RCC 7860 (cell line): Measurements from ENCODE around the gene VPS8.
A peak's percentile ranks its signal among the peaks of the same experiment; 100 is the strongest.

Source experiments
- DNase-seq: peaks from one replicate; pipeline ENCODE4 v3.0.0-alpha.2; 2015; ENCODE audit warnings: low spot score
- FAIRE-seq: peaks from 2 replicates; lab custom pipeline; 2012; peaks lifted over from hg19 to GRCh38; lab: Jason Lieb, UNC

The VPS8 gene, protein sequence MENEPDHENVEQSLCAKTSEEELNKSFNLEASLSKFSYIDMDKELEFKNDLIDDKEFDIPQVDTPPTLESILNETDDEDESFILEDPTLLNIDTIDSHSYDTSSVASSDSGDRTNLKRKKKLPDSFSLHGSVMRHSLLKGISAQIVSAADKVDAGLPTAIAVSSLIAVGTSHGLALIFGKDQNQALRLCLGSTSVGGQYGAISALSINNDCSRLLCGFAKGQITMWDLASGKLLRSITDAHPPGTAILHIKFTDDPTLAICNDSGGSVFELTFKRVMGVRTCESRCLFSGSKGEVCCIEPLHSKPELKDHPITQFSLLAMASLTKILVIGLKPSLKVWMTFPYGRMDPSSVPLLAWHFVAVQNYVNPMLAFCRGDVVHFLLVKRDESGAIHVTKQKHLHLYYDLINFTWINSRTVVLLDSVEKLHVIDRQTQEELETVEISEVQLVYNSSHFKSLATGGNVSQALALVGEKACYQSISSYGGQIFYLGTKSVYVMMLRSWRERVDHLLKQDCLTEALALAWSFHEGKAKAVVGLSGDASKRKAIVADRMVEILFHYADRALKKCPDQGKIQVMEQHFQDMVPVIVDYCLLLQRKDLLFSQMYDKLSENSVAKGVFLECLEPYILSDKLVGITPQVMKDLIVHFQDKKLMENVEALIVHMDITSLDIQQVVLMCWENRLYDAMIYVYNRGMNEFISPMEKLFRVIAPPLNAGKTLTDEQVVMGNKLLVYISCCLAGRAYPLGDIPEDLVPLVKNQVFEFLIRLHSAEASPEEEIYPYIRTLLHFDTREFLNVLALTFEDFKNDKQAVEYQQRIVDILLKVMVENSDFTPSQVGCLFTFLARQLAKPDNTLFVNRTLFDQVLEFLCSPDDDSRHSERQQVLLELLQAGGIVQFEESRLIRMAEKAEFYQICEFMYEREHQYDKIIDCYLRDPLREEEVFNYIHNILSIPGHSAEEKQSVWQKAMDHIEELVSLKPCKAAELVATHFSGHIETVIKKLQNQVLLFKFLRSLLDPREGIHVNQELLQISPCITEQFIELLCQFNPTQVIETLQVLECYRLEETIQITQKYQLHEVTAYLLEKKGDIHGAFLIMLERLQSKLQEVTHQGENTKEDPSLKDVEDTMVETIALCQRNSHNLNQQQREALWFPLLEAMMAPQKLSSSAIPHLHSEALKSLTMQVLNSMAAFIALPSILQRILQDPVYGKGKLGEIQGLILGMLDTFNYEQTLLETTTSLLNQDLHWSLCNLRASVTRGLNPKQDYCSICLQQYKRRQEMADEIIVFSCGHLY (N-terminal part only)

DNA sequence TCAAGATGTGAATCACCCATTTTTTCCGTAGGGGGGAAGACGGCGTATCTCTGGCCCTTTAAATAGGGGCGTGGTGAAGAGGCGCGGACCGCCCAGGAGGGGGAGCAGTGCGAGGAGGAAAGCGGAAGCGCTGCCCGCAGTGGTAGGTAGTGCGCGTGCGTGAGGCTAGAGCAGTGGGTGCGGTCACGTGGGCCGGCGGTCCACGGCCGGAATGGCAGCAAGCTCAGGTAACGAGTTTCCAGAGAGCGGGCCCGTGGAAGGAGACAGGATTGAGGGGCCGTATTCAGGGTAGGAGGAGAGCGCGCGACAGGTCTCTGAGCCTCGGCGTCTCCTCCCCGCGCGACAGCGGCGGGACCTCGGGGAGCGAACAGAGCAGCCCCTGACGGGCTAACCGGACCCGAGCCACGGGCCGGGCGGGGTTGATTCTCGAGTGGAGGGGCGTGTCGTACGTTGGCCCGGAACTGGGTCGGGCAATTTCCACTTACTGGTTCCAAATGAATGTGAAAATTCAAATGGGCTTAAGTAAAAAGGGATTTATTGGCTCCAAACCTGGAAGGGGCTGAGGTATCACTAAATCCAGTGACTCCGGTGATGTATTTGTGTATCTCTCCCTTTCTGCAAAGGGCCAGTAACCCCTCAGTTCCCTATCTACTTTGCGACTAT lies at the start of gene VPS8:
Gene VPS8, plus strand, starts transcription at position 168 of the 663 bp plus-strand sequence. CDS start 12,467 bp downstream, outside the sequence.
- DNase-seq (peak; percentile 90), FAIRE-seq (peak; percentile 70)

DNA sequence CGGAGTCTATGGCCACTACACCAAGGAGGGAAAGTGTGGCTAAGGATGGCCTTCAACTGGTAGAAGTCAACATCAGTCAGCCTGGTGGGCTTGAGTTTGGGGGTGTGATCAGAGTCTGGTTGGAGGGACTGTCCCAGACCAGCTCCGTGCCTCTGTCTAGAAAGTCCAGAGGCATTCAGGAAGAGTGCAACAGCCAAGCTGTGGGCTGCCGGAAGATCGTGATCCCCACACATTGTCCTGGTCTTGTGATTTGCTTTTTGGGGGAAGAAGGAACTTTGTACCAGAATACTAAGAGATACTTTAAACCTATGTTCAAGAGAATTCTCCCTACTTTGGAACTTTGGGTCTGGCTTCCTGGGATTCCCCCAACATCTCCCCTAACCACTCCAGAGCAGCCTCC lies 47.8 kb upstream of the VPS8 start:
- FAIRE-seq (no peak), DNase-seq (no peak)

DNA sequence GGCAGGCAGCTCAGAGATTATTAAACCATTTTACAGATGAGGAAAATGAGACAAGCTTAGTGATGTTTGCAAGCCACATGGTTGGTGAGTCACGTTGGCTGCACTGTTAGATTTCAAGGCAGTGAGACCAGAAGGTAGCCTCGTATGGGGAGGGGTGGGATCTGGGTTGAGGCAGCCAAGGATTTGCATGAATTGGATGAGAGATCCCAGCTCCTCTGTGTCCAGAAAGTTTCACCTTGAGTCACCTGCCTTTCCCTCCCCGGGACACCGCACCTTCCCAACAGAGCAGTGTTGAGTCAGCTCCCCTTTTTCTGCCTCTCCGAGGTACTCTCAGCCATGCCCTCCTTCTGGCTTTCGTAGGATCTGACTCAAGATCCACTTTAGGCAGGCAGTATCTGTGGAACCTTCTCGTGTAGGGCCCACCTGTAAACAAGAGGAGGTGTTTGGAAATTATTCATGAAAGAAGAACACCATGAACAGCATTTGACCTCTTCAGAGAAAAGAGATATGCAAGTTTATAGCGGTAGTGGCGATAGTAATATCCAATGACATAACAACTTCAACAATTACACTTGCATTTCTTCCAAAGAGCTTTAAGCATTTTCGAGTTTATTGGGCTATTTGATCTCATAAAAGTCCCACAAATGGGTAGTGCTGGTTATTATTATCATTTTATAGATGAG lies 46.8 kb upstream of the VPS8 start:
- no peak for FAIRE-seq
- DNase-seq, result no peak

DNA sequence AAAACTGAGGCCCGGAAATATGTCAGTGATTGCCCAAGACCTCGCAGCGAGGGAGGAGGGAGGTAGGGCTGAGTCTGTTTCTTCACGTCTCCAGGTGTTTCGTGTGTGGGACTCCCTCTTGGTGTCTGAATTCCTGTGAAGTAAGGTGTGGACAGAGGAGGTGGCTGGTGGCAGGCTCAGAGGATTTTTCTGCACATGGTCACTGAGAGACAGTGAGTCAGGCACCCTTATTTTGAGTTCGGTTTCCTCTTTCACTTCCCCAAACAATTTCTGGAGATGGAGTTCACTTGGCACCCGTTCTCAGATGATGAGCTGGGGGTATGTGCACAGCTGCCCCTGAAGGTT lies 46.3 kb upstream of the VPS8 start:
- no peak for FAIRE-seq
- DNase-seq, result no peak

DNA sequence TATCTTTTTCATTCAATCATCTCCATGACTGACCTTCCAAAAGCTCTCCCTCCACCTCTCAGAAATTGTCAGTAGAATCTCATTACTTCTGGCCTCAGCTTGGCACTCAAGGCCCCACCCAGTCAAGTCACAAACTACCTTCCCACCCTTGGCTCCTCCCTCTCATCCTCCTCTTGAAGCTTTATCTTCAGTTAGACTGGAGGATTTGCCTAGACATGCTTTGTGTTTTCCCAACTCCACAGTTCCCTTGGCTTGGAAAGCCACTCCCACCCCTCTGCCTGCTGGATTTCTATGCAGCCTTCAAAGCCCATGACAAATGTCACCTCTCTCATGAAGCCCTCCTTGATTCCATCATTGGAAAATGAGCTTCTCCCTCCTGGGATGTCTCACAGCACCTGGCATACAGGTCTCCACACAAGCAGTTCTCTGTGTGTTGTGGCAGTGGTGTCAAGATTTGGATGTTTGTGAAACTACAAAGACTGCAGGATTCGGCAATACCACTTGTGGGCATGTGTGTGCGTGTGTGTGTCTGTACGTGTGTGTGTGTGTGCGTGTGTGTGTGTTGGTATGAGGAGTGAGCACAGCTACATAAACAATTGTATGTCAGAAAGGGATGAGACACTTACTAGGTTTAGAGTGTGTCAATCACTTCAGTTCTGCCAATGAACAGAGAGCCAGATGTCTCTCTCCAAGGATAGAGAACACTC lies 45.3 kb upstream of the VPS8 start:
- no peak for FAIRE-seq

DNA sequence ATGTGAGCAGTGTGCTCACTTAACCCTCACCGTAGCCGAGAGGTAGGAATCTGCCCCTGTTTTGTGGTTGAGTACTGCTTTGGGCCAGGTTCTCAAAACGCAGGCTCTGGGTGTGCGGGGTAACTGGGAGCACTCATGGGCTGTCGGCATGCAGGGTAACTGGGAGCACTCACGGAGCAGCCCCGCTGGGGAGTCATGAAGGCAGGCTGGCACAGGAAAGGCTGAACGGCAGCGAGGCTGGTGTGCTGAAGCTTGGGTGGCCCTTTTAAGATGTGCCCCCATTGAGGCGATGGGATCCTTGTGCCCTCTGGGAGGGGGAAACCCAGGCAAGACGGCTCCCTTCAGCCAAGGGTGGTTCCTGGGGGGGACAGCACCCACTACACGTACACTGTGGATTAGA lies 44.6 kb upstream of the VPS8 start:
- no peak for FAIRE-seq
- DNase-seq, result no peak

More for the DNA sequence above, 45.3 kb upstream of the VPS8 start:
- no peak for DNase-seq

DNA sequence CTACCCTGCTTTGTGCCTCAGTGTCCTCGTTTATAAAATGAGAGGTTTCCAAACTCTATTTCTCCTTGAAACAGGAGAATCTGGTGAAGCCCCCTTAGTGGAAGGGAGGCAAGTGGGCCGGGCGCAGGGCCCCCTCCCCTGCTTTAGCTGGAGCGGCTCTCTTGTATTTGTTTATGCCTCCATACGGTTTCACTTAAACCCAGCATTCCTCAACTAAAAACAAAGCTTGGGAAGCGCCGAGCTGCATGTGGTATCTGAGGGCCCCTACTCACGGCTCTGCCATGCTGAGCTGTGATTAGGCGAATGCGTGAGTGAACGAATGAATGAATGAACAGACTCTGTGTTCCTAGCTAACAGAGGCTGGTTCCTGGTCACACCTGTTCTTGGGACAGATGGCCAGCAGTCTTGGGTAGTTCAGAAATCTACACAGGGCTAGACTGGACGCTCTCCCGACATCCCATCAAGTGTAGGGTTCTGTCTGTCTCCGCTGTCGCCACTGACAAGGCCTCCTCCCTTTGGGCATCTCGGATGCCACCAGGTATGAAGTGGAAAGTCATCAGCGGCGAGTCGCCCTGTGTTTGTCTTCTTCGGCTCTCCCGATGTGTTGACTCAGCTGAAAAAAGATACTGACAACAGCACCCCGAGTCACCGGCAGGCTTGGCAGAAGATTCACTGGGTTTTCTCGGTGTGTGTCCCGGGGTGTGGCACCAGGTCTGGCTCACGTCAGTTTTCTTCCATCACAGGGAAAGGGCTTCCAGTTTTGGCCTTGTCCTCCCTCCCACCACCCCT lies 42.4 kb upstream of the VPS8 start:
- FAIRE-seq (no peak), DNase-seq (no peak)

DNA sequence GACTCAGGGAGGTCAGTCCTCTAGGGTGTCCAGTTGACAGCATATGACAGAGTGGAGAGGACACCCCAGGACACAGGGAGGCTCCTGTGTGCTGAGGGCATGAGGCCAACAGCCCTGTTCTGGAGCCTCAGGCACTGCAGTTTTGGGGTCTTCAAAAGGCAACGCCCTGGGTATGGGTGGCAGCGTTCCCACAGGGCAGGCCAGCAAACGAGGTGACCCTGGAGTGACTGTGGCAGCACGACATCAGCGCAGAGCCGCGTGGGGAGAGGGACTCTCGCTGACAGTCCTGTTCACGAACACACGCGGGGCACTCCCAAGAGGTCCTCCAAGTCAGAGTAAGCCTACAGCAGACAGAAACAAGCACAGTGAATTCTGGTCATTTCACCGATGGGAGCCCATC lies 41.4 kb upstream of the VPS8 start:
- FAIRE-seq (no peak), DNase-seq (no peak)

DNA sequence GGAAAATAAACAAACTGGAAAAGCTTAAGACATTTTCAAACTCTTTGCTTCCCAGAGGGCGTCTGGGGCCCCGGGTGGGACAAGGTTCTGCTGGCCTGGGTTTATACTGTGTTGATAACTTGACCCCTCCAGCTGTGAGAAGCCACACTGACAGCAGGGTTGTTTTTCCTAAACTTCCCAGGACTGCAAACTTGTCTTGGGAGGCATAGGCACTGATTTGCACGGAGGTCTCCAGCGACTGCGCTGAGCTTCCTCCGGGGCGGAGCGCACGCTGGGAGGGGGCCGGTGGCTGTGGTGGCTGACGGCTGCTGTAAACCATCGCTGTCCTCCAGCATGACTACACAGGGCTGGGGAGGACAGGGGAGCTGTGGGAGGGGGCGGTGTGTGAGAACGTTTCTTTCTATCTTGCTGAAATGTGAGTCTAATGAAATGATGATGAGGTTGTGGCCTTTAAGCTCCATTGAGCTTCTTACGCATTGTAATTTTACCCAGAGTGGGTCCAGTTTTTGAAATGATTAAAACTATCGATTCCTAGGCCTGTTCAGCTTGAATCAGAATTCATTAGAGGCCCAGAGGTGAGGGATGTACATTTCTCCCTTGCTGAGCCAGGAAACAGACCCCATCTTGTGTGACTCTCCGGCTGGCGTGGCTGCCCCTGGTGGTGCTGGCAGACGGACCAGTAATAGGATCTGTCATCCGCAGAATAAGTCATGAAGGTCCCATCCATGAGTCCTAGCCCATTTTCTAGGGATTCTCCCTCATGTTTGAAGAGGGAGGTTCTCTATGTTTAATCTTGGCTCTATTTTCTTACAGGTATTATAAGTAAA lies 40.5 kb upstream of the VPS8 start:
- DNase-seq (no peak), FAIRE-seq (no peak)

DNA sequence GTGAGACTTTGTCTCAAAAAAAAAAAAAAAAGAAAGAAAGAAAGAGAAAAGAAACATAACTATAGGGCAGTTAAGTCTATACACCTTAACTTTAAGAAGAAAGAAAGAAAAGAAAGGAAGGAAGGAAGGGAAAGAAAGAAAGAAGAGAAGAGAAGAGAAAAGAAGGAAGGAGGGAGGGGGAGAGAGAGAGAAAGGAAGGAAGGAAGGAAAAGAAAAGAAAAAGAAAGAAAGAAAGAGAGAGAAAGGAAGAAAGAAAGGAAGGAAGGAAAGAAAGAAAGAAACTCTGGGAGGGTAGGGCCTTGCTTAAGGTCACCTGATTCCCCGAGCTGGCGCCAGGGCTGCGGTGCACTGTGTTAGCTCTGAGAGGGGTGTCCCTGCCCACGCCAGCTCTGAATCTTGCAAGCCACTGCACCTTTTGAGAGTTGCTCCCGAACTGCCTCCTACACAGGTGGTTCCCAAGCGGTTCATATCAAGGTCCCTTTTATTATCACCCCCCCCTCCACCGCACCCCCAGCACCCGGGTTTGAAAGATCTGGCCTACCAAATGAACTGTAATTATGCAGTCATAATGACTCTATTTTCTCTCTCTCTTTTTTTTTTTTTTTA lies 39.2 kb upstream of the VPS8 start:
- DNase-seq, result no peak

DNA sequence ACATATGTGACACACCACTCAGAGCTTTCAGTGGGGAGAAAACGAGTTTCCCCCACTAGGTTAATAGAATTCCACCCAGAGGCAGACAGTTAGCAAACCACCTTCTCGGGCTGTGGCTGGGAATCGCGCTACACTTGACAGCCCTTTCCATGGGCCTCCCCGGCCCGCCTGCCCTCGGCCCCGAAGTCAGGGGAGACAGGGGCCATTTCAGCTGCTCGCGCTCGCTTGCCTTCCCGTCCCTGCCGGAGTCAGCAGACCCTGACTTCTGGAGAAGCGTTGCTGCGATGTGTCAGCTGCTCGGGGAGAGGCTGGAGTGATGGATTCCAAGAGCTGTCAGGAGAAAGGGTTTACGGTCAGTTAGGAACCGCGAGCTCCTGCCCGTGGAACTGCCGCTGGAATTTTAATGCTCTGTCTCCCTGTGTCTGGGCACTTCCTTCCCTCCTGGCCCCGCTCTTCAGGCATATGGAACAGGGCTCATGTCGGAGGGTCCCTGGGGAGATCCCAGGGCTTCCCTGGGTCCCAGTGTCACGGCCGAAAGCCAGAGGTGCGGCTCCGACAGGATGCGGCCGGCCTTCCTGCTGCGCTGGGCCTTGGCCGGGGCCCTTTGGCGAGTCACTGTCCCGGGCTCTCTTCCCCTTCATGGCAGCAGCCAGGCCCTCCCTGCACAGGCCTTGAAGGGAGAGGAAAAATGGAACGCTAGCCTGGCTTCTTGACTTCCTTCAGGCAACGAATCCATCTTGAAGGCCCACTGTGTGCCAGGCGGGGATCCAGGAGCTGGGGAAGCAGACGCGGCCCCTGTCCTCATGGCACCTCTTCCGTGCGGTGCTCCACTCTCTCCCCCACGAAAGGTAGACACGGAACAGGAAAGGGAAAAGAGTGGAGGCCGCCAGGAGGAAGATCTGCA lies 38.4 kb upstream of the VPS8 start:
- FAIRE-seq (no peak), DNase-seq (no peak)

More for the DNA sequence above, 39.2 kb upstream of the VPS8 start:
- FAIRE-seq, result no peak

DNA sequence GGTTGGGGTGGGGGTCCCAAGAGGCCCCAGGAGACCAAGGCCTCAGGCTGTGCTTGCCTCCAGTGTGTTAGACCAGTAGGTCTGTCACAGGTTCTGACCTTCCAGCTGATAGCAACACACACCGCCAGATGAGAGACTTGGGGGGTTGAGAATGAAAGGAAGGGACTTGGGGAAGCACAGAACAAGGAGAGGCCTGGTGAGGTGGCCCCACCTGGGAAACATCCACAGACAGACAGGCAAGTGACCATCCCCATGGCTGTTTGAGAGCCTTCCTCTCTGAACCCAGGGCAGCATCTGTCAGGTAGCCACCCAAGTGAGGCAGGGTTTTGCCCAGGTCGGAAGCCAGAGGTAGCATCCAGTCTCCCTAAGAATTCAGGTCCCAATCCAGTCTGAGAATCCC lies 35.0 kb upstream of the VPS8 start:
- FAIRE-seq (no peak), DNase-seq (no peak)

DNA sequence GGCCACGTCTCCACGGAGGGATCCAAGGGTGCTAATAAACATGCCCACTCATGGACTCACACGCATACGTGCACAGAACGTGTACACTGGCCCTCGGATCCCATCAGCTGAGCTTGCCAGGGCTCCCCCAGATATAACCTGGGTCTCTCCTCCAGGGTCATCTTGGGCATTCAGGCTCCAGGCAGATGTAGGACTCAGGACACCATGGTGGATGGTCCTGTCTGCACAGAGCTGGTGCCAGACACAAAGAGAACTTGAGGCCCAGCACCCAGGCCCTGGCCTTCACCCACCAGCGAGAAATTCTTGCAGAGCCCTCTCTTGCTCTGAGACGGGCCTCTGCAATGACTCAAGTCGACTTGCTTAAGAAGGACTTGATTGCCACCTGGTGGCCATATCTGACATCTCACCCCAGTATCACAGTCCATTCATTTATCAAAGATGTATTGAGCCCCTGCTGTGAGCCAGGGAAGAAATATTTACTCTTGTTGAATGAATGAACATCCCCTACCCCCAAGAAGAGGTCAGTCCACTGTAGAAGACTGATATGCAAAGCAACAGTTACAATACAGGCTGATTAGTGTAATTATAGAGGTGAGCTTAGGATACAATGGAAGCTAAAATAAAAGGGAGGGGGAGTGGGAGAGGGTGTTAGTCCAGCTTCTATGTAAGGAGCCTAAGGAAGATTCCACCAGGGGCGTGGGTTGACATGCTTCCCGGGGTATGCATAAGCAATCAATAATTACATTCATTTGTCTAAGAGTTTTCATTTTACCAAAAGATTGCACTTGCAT lies 34.2 kb upstream of the VPS8 start:
- peak; percentile 57 for FAIRE-seq
- peak; percentile 62 for DNase-seq

DNA sequence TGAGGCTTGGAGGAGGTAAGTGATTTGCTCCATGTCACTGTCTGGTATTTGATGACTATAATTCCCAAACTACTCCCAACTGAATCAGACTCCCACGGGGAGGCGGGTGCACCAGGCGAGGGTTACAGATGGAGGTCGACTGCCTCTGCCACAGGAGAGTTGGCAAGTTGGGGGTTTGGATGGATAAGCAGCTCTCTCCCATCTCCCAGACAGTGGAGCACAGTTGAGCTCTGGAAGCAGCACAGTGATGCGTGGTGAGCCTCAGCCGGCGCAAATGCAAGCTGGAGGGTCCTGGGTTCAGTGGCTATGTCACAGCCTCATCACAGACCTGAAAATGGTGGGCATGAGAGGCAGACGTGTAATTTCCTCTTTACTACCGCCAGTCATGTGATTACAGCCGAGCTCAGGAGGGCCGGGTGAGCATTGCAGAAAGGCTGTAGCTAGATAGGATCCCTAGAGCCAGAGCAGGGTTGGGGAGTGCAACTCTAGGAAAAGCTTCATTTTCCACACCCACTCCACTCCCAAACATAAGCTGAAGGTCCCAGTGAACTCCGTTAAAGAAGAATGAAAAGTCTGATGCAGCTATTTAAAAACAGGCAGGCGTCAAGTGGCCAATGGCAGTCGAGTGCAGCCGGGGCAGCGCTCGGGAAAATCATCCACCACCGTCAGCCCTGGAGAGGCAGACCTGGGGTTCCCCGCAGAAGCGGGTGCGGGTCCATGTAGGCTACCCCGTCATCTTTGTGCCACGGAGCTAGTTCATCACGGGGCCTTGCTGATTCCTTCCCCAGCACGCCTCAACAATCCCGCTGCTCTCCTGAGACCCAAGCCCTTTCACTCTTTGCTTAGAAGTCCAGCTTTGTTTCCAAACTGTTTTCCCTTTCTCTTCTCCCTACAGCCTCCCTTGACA lies 33.3 kb upstream of the VPS8 start:
- DNase-seq, result no peak

More for the DNA sequence above, 33.3 kb upstream of the VPS8 start:
- no peak for FAIRE-seq
